HG02885 (cell line): ENCODE results near the gene MACROH2A2.
"Not testable (repeated sequence)": the region's sequence is repeated elsewhere in the genome, so short reads cannot be mapped to it uniquely, and the experiment has no call there.

Experiments used
- ATAC-seq: cut with Tn5 transposase; IDR thresholded peaks from one replicate; pipeline ENCODE4 v1.9.1; 2021; ENCODE audit warnings: mild to moderate bottlenecking; ENCODE audit not compliant: unreplicated experiment, poor library complexity

Gene MACROH2A2

DNA sequence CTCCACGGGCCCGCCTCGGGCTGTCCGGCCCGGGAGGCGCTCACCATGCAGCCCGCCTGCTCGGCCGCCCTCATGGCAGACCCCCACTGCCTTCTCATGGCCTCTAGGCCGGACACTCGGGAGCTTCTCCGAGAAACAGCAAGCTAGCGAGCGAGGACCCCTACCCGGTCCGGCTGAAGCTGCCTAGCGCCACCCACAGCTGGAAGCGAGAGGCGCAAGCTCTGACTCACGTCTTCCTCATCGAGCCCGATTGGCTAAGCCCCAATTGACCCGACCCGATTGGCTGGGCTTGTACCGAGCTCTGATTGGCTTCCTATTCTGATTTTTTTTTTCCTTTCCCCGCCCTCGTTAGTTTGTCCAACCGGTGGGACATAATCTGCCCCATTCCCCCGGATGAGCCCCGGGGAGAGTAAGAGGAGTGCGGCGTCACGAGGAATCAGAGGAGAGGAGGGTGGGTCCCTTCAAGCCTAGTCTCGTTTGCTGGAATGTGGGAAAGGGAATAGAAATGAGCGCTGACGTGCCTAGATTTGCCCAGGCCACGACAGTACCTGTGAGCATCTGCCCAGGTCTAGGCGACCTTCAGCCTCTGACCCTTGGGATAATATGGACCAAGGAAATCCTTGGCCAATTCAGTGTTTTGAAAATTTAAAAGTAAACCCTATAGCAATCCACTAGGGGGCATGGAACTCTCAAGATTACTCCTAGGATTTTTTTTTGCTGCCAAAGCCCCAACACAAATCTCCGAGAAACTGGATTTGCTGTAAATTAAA, 94.0 kb downstream of the MACROH2A2 start, which contains the start of gene TYSND1:
TYSND1 (minus strand) TSS at position 212 of the 770 bp plus-strand sequence; CDS start at position 98, 114 bp downstream.
- ATAC-seq: peak; percentile 91

DNA sequence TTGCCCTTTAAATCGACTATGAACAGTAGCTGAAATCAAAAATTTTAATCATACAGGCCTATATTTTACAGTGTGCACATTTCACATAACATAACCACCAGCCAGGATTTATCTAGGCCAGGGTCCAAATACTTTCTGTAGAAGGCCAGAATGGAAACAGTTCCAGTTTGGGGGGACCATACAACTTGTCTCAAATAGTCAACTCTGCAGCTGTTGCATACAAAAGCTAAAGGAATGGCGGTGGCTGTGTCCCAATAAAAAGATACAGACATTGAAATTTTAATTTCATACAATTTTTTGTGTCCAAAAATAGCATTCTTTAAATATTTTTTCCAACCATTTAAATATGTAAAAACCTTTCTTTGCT, 94.6 kb downstream of the MACROH2A2 start:
- no peak for ATAC-seq

DNA sequence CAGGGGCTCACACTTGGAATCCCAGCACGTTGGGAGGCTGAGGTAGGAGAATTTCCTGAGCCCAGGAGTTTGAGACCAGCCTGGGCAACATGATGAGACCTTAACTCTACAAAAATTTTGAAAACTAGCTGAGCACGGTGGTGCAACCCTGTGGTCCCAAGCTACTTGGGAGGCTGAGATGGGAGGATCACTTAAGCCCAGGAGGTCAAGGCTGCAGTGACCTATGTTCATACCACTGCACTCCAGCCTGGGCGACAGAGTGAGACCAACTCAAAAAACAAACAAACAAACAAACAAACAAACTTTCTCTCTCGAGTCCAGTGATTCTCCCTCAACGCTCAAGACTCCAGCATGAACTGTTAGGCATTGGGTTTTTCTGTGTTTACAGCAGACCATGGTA, 95.9 kb downstream of the MACROH2A2 start:
- no peak for ATAC-seq

DNA sequence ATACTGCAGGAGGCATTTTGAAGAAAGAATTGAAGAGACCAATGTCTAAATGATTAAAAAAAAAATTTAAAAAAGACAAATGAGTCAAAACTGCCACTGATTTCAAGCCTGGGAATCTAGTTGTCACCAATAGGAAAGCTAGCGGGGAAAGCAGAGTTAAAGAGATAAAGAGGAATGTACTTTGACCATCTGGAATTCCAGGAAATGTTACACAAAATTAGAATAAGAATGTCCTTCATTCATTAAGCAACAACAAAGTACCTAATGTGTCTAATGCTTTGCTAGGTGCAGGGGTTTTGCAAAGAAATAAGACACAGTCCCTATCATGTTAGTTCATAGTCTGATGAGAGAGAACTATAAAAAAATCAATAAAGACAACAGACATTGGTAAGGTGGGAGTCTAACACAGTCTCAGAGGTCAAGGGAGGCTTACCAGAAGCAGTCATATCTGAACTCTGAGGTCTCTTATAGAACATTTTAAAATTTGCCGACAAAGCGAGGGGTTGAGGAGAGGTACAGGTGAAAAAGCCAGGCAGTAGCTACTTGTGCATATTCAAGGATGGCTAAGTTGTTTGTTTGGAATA, 102.7 kb downstream of the MACROH2A2 start:
- no peak for ATAC-seq

DNA sequence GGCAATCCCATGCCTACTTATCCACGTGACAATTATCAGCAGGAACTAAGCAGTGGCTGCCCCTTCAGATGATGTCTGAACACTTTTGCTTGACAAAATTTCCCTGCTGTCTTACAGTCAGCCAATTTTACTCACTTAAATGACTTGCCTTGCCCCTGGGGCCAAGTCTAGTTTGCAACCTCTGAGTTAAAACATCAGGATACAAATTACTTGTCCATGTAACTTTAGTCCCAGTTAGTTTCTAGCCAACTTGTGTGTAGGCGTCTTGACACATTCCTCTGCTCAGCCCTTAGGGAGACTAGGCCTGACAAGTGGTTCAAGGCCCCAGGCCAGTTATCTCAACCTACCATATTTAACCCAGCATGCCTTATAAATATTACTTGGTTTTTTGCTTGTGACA, 105.5 kb downstream of the MACROH2A2 start:
- ATAC-seq: no peak

DNA sequence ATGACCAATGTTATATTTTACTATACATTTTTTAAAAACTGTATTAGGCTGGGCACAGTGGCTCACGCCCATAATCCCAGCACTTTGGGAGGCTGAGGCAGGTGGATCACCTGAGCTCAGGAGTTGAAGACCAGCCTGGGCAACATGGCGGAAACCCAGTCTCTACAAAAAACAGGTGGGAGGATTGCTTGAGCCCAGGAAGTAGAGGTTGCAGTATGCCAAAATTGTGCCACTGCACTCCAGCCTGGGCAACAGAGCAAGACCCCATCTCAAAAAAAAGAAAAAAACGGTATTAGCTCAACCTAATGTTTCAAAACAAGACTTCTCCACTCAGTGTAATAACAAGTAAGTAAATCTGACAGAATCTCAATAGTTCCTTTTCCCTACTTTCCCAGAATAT, 106.7 kb downstream of the MACROH2A2 start:
- not testable (repeated sequence) for ATAC-seq

DNA sequence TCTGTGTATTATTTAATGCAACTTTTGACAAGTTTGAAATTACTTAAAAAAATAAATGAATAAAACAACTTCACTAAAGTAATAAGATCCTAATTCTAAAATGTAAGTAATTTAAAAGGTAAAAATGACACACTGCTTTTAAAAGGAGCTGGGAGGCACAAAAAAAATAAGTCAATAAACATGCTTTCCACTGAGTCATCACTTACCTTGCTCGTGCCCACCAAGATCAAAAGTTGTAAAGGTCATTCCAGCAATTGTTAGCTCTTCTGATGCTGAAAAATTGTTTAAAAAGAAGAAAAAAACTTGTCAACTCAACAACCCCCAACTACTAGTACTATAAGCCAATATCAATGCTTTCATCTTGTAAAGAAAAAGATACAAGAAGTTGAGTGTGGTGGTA, 108.2 kb downstream of the MACROH2A2 start:
- ATAC-seq: no peak
